Measurements from ENCODE around the gene GRIA1.
"Not testable (repeated sequence)": the region's sequence is repeated elsewhere in the genome, so short reads cannot be mapped to it uniquely, and the experiment has no call there.

The GRIA1 gene

DNA sequence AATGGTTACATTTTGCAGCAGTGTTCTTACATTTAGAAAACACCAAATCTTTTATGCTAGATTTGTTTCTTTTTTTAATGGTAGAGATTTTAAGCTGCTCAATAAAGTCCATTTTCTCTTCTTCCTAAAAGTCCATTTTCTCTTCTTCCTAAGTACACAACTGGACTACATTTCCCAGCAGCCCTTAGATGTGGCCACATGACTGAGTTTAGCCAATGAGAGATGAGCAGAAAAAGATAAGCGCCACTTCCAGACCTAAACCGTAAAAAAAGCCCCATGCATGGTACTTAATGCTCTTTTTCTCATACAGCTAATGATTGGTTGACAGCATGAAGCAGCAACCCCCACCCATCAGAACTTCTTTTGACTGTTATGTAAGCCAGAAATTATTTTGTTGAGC lies 341.5 kb downstream of the GRIA1 start:
- no peak for DNase-seq (ENCODE audit: low read depth in 2 of 2)

DNA sequence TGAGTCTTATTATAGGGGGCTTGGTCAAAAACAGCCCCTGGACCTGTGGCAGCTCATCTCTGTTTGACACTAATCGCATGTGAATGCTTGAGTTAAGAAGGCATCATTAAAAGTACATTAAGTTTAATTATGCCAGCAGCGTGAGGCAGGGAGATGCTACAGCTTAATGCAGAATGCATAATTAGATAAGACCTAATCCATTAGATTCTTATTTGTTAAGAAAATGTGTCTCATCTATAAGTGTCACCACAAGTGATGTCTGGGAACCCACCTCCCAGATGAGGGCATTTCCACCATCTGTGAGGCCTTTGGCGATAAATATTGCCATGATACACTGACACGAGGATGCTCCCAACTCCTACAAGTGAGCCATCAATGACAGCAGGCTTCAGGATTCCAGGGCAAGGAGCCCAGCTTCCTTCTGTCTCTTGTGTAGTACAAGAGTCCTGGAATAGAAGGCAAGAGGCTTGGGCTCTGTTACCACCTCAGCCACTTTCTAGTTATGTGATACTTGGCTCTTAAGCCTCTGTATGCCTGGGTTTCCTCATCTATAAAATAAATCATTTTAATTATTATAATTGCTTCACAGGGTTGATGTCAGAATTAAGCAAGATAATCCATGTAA lies 345.5 kb downstream of the GRIA1 start:
- no peak for DNase-seq (ENCODE audit: low read depth in 2 of 2)

DNA sequence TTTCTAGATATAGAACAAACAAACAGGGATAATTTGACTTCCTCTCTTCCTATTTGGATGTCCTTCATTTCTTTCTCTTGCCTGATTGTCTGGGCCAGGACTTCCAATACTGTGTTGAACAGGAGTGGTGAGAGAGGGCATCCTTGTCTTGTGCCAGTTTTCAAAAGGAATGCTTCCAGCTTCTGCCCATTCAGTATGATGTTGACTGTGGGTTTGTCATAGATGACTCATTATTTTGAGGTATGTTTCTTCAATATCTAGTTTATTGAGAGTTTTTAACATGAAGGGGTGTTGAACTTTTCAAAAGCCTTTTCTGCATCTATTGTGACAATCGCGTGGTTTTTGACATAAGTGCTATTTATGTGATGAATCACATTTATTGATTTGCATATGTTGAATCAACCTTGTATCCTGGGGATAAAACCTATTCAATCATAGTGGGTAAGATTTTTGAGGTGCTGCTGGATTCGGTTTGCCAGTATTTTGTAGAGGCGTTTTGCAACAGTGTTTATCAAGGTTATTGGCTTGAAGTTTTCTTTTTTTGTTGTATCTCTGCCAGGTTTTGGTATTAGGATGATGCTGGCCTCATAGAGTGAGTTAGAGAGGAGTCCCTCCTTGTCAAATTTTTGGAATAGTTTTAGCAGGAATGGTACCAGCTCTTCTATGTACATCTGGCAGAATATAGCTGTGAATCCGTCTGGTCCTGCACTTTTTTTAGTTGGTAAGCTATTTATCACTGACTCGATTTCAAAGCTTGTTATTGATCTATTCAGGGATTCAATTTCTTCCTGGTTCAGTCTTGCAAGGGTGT lies 359.0 kb downstream of the GRIA1 start:
- not testable (repeated sequence) for DNase-seq (ENCODE audit: low read depth in 2 of 2)

DNA sequence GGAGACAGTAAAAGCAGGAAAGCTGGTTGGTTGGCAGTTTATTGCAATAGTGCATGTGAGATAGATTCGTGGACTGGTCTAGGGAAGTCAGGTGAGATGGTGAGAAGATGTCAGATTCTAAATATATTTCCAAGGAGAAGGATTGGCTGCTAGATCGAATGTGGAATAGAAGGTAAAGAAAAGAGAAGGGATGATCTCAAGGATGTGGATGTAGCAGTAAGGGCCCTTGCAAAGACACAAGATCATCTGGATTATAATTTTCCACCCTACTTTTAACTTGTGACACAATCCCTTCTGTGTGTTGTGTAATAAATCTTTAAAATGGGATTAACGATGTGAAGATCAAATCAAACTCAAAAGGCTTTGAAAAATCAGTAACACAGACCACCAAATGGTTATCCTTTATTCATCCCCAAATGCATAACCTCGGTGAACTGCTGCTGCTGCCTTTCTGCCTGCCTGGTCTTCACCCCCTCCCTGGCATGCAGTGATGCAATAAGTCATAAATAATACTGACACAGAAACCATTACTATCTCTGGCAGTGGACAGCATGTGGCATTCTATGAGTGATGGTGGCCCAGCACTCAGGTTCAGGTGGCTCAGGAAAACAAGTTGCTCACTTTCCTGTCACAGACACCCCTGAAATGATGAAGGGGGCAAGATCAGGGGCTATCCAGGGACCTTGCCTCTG lies 369.9 kb downstream of the GRIA1 start:
- no peak for DNase-seq (ENCODE audit: low read depth in 2 of 2)

DNA sequence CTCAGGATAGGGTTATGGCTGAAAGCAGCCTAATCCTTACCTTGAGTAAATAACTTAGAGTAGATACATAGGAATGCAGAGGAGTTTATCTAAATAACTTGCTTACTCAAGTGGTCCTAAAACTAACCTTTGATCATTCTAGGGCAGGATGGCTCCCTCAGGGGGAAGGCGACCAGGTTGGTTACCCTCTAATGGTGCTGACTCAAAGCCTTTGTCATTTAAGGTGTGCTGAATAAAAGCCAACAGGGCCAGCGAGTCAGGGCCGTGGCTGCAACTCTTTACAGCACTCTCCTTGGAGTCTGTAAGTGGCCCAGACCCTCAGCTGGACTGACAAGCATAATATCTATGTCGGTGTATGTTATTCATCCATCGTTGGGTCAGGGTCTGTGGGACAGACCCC lies 372.4 kb downstream of the GRIA1 start:
- DNase-seq (ENCODE audit: low read depth in 2 of 2): not testable (repeated sequence)

Measured in stimulated activated CD8-positive, alpha-beta memory T cell treated with anti-CD3 and anti-CD28 coated beads, Interleukin-2, amount 100 ng/mL, for 1 hour (primary cell).